Measurements from ENCODE around the gene SLC35F3. TPM values are rescaled to one million over a fixed set of nuclear protein-coding genes. Genes with fewer than 3 reads are reported as not detected.

SLC35F3 gene
- total RNA-seq, 2 experiments from 2014 or later: not detected

DNA sequence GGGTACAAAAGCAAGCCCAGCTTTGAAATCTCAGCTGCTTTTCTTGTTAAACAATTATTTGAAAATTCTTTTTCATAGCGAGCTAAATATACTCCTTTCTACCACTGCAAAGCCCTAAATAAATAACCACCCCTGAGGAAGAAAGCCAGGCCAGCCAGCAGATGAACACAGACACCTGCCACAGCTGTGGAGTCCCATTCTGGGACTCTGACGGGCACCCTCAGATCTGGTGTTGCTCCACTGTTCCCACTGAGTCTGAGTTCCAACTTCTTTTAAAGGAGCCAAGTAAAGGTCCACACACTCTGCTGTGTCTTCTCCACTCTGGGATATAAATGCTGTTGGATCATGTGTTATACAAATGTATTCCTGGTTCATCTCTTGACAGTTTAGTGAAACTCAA is 391.1 kb downstream of the SLC35F3 start:
- no TSS peak for BruUV-seq (replicated peaks)
- no peaks in the 10 kb centered on the region for H3K4me1 ChIP-seq (ENCODE audit: insufficient read depth, low read length, poor library complexity, severe bottlenecking)
- H3K27ac ChIP-seq (ENCODE audit: low read depth, low read length, poor library complexity, severe bottlenecking): no peak overlapping the region
- DNase-seq (ENCODE audit: low spot score): no peak
- H3K9me3 ChIP-seq (ENCODE audit: low read length): no peaks in the 10 kb centered on the region
- no peaks in the 10 kb centered on the region for H3K36me3 ChIP-seq (ENCODE audit: insufficient read depth, low read length)
- H3K4me2 ChIP-seq (ENCODE audit: low read length): no peak overlapping the region
- TF ChIP-seq, protein P1, sequence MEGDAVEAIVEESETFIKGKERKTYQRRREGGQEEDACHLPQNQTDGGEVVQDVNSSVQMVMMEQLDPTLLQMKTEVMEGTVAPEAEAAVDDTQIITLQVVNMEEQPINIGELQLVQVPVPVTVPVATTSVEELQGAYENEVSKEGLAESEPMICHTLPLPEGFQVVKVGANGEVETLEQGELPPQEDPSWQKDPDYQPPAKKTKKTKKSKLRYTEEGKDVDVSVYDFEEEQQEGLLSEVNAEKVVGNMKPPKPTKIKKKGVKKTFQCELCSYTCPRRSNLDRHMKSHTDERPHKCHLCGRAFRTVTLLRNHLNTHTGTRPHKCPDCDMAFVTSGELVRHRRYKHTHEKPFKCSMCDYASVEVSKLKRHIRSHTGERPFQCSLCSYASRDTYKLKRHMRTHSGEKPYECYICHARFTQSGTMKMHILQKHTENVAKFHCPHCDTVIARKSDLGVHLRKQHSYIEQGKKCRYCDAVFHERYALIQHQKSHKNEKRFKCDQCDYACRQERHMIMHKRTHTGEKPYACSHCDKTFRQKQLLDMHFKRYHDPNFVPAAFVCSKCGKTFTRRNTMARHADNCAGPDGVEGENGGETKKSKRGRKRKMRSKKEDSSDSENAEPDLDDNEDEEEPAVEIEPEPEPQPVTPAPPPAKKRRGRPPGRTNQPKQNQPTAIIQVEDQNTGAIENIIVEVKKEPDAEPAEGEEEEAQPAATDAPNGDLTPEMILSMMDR (conservative IDR thresholded peaks at IDR 0.05; ENCODE audit: low read length): no peak
- CTCF ChIA-PET (ENCODE audit: unreplicated experiment): no interaction called here
- POLR2A ChIA-PET: interaction anchor here (2.2 kb wide), 1 partner anchor 10 kb away, joined by 6 read pairs; no protein-coding TSS in a partner anchor
- no peaks in the 10 kb centered on the region for H4K20me1 ChIP-seq (ENCODE audit: insufficient read depth, low read length)
- no peaks in the 10 kb centered on the region for H3K9me2 ChIP-seq (ENCODE audit: insufficient read depth, low read length)
- H3K79me2 ChIP-seq (ENCODE audit: insufficient read depth, low read depth, low read length): no peaks in the 10 kb centered on the region
- intact Hi-C loops (cut with micrococcal nuclease; ENCODE audit: unreplicated experiment): no loop called here
- no peak overlapping the region for H3K4me3 ChIP-seq (ENCODE audit: low read depth, low read length, poor library complexity, severe bottlenecking)
- H2AFZ ChIP-seq (ENCODE audit: low read length): no peak overlapping the region

DNA sequence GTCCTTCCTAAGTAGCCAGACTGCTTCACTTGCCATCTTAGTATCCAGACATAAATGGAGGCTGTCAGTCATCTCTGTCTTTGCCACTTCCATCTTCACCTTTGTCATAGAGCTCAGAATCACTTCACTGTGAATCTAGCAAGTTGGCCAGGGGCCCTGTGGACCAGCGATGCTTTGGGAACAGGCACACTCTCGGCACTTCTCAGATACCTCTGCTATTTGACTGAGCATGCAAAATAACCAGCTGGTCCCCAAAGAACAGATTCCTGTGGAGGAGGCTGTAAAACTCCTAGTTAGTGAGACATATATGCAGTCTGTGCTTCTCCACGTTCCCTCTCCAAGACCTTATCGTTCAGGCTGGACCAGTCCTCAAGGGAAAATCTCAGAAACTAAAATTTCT is 392.0 kb downstream of the SLC35F3 start:
- Histone ChIP-seq H2AFZ (ENCODE audit: low read length) (no peak overlapping the region), H3K79me2 (ENCODE audit: insufficient read depth, low read depth, low read length) (no peaks in the 10 kb centered on the region), H3K4me3 (ENCODE audit: low read depth, low read length, poor library complexity, severe bottlenecking) (no peak overlapping the region), H3K9me3 (ENCODE audit: low read length) (no peaks in the 10 kb centered on the region), H3K4me2 (ENCODE audit: low read length) (no peak overlapping the region), H3K9me2 (ENCODE audit: insufficient read depth, low read length) (no peaks in the 10 kb centered on the region), H3K36me3 (ENCODE audit: insufficient read depth, low read length) (no peaks in the 10 kb centered on the region), H4K20me1 (ENCODE audit: insufficient read depth, low read length) (no peaks in the 10 kb centered on the region), H3K4me1 (ENCODE audit: insufficient read depth, low read length, poor library complexity, severe bottlenecking) (no peaks in the 10 kb centered on the region), H3K27ac (ENCODE audit: low read depth, low read length, poor library complexity, severe bottlenecking) (no peak overlapping the region)
- ChIA-PET CTCF (ENCODE audit: unreplicated experiment) (no interaction called here), POLR2A (interaction anchor here (0.9 to 2.2 kb wide), 2 partner anchors 9 to 12 kb away, joined by 3 to 6 read pairs; no protein-coding TSS in a partner anchor)
- TF ChIP-seq, protein P1 (conservative IDR thresholded peaks at IDR 0.05; ENCODE audit: low read length): no peak
- no peak for TF ChIP-seq EZH2phosphoT487 (IDR thresholded peaks at IDR 0.05; ENCODE audit: borderline replicate concordance, low read depth, low read length)
- intact Hi-C loops (cut with micrococcal nuclease; ENCODE audit: unreplicated experiment): no loop called here
- BruUV-seq (replicated peaks): no TSS peak
- DNase-seq (ENCODE audit: low spot score): no peak

DNA sequence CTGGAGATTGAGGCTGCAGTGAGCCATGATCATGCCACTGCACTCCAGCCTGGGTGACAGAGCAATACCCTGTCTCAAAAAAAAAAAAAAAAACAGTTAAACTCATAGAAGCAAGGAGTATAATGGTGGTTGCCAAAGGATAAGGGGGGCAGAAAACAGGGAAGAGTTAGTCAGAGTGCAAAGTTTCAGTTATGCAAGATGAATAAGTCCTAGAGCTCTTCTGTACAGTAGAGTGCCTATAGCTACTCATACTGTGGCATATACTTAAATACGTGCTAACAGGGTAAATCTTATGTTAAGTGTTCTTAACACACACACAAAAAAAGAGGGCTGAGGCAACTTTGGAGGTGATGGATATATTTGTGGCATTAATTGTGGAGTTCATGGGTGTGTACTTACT is 393.2 kb downstream of the SLC35F3 start:
- no peak for DNase-seq (ENCODE audit: low spot score)
- Histone ChIP-seq H3K4me1 (ENCODE audit: insufficient read depth, low read length, poor library complexity, severe bottlenecking) (no peaks in the 10 kb centered on the region), H3K4me3 (ENCODE audit: low read depth, low read length, poor library complexity, severe bottlenecking) (no peak overlapping the region), H2AFZ (ENCODE audit: low read length) (no peak overlapping the region), H3K36me3 (ENCODE audit: insufficient read depth, low read length) (no peaks in the 10 kb centered on the region), H4K20me1 (ENCODE audit: insufficient read depth, low read length) (no peaks in the 10 kb centered on the region), H3K79me2 (ENCODE audit: insufficient read depth, low read depth, low read length) (no peaks in the 10 kb centered on the region), H3K4me2 (ENCODE audit: low read length) (no peak overlapping the region), H3K27ac (ENCODE audit: low read depth, low read length, poor library complexity, severe bottlenecking) (no peak overlapping the region), H3K9me3 (ENCODE audit: low read length) (no peaks in the 10 kb centered on the region), H3K9me2 (ENCODE audit: insufficient read depth, low read length) (no peaks in the 10 kb centered on the region)
- ChIA-PET CTCF (ENCODE audit: unreplicated experiment) (no interaction called here), POLR2A (no interaction called here)
- TF ChIP-seq, protein P1 (conservative IDR thresholded peaks at IDR 0.05; ENCODE audit: low read length): no peak
- TF ChIP-seq EZH2phosphoT487 (IDR thresholded peaks at IDR 0.05; ENCODE audit: borderline replicate concordance, low read depth, low read length): no peak
- no TSS peak for BruUV-seq (replicated peaks)
- intact Hi-C loops (cut with micrococcal nuclease; ENCODE audit: unreplicated experiment): no loop called here
